ENCODE measurements around the gene PTP4A2. TPM values are rescaled to one million over a fixed set of nuclear protein-coding genes. Genes with fewer than 3 reads are reported as not detected.

PTP4A2 gene
- total and polyA plus RNA-seq, 2 donors (not counting 3 experiments of a cell fraction or from before 2014, with no cell fraction given), result 74.1 to 184 TPM

- Histone ChIP-seq H4K20me1 (replicated peaks; ENCODE audit: control insufficient read depth, extremely low read depth, insufficient read depth, low read length) (no peaks in the 10 kb centered on the region), H3K4me2 (ENCODE audit: insufficient read depth, low read length) (no peak overlapping the region), H3K4me1 (ENCODE audit: control insufficient read depth, extremely low read depth, insufficient read depth, low read length) (no peaks in the 10 kb centered on the region), H3K27ac (ENCODE audit: insufficient read depth, low read depth, low read length) (no peak overlapping the region), H3K27me3 (ENCODE audit: control insufficient read depth in 2 of 2, insufficient read depth in 2 of 2, low read length in 2 of 2) (peaks cover 0 to 2% of the 10 kb centered on the region in 2 experiments), H3K9me1 (replicated peaks; ENCODE audit: control insufficient read depth, extremely low read depth, insufficient read depth, low read length) (no peaks in the 10 kb centered on the region), H3K9ac (replicated peaks; ENCODE audit: extremely low read depth, insufficient read depth, low read length) (no peak overlapping the region), H3K36me3 (ENCODE audit: control insufficient read depth in 2 of 2, extremely low read depth in 1 of 2, insufficient read depth in 2 of 2, low read length in 2 of 2) (no peaks in the 10 kb centered on the region), H3K4me3 (replicated peaks in 1 of 3; ENCODE audit: insufficient read depth in 1 of 3, low read depth in 1 of 3, low read length in 3 of 3) (no peak overlapping the region), H3K9me3 (replicated peaks; ENCODE audit: control insufficient read depth, insufficient read depth, low read length) (no peaks in the 10 kb centered on the region), H2AFZ (ENCODE audit: low read depth, low read length) (no peak overlapping the region), H3K79me2 (ENCODE audit: control insufficient read depth, insufficient read depth, low read length) (no peaks in the 10 kb centered on the region)
- intact Hi-C loops (cut with micrococcal nuclease), result no loop called here
- TF ChIP-seq POLR2AphosphoS5 (IDR thresholded peaks at IDR 0.05; ENCODE audit: insufficient read depth, low read depth, low read length), result no peak
- no peak for TF ChIP-seq EZH2 (IDR thresholded peaks at IDR 0.05; ENCODE audit: borderline replicate concordance, low read depth, low read length, severe bottlenecking)
- no peak for TF ChIP-seq POLR2A (IDR thresholded peaks at IDR 0.05; ENCODE audit: low read depth, low read length)
- no peak for TF ChIP-seq JUN (IDR thresholded peaks at IDR 0.05; ENCODE audit: borderline replicate concordance, insufficient read depth, insufficient read length, low read depth)
- TF ChIP-seq MYC (IDR thresholded peaks at IDR 0.05; ENCODE audit: low read depth, low read length), result no peak
- DNase-seq (ENCODE audit: low read depth, low spot score), result no peak
- FAIRE-seq, result no peak
- BruUV-seq (replicated peaks), result no TSS peak
- dilution Hi-C loops (cut with MboI; ENCODE audit: extremely low pct_ligation_motif_present, low sequenced_read_pairs), result no loop called here
- POLR2A ChIA-PET, result no interaction called here
- CTCF ChIA-PET, result no interaction called here
These were observed 71.6 kb downstream of the PTP4A2 start for GRCh38 chr1:31866450-31867032.

GRCh38 chr1:31865728-31866449 lies 72.3 kb downstream of the PTP4A2 start:
- no peaks in the 10 kb centered on the region for H3K9me1 ChIP-seq (replicated peaks; ENCODE audit: control insufficient read depth, extremely low read depth, insufficient read depth, low read length)
- no peaks in the 10 kb centered on the region for H3K4me1 ChIP-seq (ENCODE audit: control insufficient read depth, extremely low read depth, insufficient read depth, low read length)
- DNase-seq (ENCODE audit: low read depth, low spot score) (no peak), FAIRE-seq (no peak)
- no peaks in the 10 kb centered on the region for H3K36me3 ChIP-seq (ENCODE audit: control insufficient read depth in 2 of 2, extremely low read depth in 1 of 2, insufficient read depth in 2 of 2, low read length in 2 of 2)
- no peak overlapping the region for H3K4me2 ChIP-seq (ENCODE audit: insufficient read depth, low read length)
- BruUV-seq (replicated peaks), result no TSS peak
- TF ChIP-seq GATA2 (IDR thresholded peaks at IDR 0.05; ENCODE audit: insufficient read depth, insufficient read length, low read depth, low read length), result no peak
- no peak for TF ChIP-seq EZH2 (IDR thresholded peaks at IDR 0.05; ENCODE audit: borderline replicate concordance, low read depth, low read length, severe bottlenecking)
- no peak for TF ChIP-seq CTCF (IDR thresholded peaks at IDR 0.05; ENCODE audit: extremely low read depth in 1 of 2, insufficient read depth in 1 of 2, low read depth in 1 of 2, low read length in 2 of 2)
- no peak for TF ChIP-seq JUN (IDR thresholded peaks at IDR 0.05; ENCODE audit: borderline replicate concordance, insufficient read depth, insufficient read length, low read depth)
- no peak for TF ChIP-seq POLR2AphosphoS5 (IDR thresholded peaks at IDR 0.05; ENCODE audit: insufficient read depth, low read depth, low read length)
- TF ChIP-seq MAX (IDR thresholded peaks at IDR 0.05; ENCODE audit: insufficient read depth, insufficient read length), result no peak
- TF ChIP-seq POLR2A (IDR thresholded peaks at IDR 0.05; ENCODE audit: low read depth, low read length), result no peak
- no peak for TF ChIP-seq MYC (IDR thresholded peaks at IDR 0.05; ENCODE audit: low read depth, low read length)
- no peak for TF ChIP-seq FOS (IDR thresholded peaks at IDR 0.05; ENCODE audit: borderline replicate concordance, insufficient read depth, low read length)
- POLR2A ChIA-PET, result no interaction called here
- H3K79me2 ChIP-seq (ENCODE audit: control insufficient read depth, insufficient read depth, low read length), result no peaks in the 10 kb centered on the region
- H3K4me3 ChIP-seq (replicated peaks in 1 of 3; ENCODE audit: insufficient read depth in 1 of 3, low read depth in 1 of 3, low read length in 3 of 3), result no peak overlapping the region
- H2AFZ ChIP-seq (ENCODE audit: low read depth, low read length), result no peak overlapping the region
- no peak overlapping the region for H3K27ac ChIP-seq (ENCODE audit: insufficient read depth, low read depth, low read length)
- H3K27me3 ChIP-seq (ENCODE audit: control insufficient read depth in 2 of 2, insufficient read depth in 2 of 2, low read length in 2 of 2), result peaks cover 0 to 2% of the 10 kb centered on the region in 2 experiments
- H3K9me3 ChIP-seq (replicated peaks; ENCODE audit: control insufficient read depth, insufficient read depth, low read length), result no peaks in the 10 kb centered on the region
- intact Hi-C loops (cut with micrococcal nuclease), result no loop called here
- CTCF ChIA-PET, result no interaction called here
- H4K20me1 ChIP-seq (replicated peaks; ENCODE audit: control insufficient read depth, extremely low read depth, insufficient read depth, low read length), result no peaks in the 10 kb centered on the region
- no peak overlapping the region for H3K9ac ChIP-seq (replicated peaks; ENCODE audit: extremely low read depth, insufficient read depth, low read length)
- dilution Hi-C loops (cut with MboI; ENCODE audit: extremely low pct_ligation_motif_present, low sequenced_read_pairs), result no loop called here
